Neuron (in vitro differentiated cells): ENCODE data around the gene GNB5.
"Not testable (repeated sequence)": the region's sequence is repeated elsewhere in the genome, so short reads cannot be mapped to it uniquely, and the experiment has no call there.

Experiments
- H2AFZ ChIP-seq: one replicate; pipeline ENCODE4 v1.6.1; 2013; ENCODE audit warnings: low read depth, mild to moderate bottlenecking, inconsistent platforms, low read length, moderate library complexity
- H3K27me3 ChIP-seq: one replicate; pipeline ENCODE4 v1.6.1; 2013; ENCODE audit warnings: low read length; ENCODE audit not compliant: insufficient read depth
- H3K36me3 ChIP-seq: one replicate; pipeline ENCODE4 v1.6.1; 2013; ENCODE audit warnings: low read length; ENCODE audit not compliant: insufficient read depth
- H3K4me1 ChIP-seq: one replicate; pipeline ENCODE4 v1.6.1; 2013; ENCODE audit warnings: low read length; ENCODE audit not compliant: insufficient read depth
- H3K4me3 ChIP-seq: 2 replicates; pipeline ENCODE4 v1.5.1; 2013; ENCODE audit warnings: mild to moderate bottlenecking, low read length, moderate library complexity
- H3K9me3 ChIP-seq: one replicate; pipeline ENCODE4 v1.6.1; 2013; ENCODE audit warnings: low read length

Gene GNB5

DNA sequence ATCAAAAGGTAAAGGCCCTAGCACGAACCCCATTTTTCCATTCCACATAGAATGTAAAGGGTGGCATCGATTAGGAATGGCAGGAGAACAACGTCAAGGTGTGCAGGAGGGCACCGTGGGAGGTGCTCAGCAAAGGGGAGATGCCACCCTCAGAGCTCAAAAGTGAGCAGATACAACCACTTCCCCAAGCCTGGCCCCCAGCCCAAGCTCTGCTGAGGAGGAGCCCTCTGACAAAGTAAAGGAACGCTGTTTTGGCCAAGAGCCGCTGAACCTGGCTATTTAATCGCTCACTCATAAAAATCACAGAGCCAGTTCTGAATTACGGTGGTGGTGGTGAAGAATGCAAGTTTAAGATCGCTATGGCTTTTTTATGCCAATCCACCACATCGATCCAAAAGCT is 12.4 kb downstream of the GNB5 start:
- peaks cover 15% of the 10 kb centered on the region for H3K4me1 ChIP-seq
- no peaks in the 10 kb centered on the region for H3K36me3 ChIP-seq
- H3K4me3 ChIP-seq: peak overlapping the region; percentile 56
- peaks cover 11% of the 10 kb centered on the region for H3K27me3 ChIP-seq
- H3K9me3 ChIP-seq: no peaks in the 10 kb centered on the region
- peak overlapping the region; percentile 97 for H2AFZ ChIP-seq

DNA sequence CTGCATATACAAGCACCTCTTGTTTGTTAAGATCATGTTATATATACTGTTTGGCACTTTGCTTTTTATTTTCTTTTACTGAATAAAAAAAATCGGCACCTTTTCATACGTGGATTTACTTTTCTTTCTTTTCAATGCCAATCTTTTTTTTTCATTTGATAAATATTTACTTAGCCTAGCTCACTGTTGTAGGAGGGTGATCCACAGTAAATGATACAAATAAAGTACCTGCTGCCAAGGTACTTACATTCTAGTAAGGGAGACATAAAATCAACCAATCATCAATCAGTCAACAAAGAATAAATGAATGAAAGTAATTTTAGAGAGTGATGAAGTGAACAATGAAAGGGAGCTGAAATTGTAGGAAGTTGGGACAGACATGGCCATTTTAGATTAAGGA is 18.3 kb downstream of the GNB5 start:
- no peak overlapping the region for H2AFZ ChIP-seq
- H3K4me3 ChIP-seq: no peak overlapping the region
- no peaks in the 10 kb centered on the region for H3K36me3 ChIP-seq

DNA sequence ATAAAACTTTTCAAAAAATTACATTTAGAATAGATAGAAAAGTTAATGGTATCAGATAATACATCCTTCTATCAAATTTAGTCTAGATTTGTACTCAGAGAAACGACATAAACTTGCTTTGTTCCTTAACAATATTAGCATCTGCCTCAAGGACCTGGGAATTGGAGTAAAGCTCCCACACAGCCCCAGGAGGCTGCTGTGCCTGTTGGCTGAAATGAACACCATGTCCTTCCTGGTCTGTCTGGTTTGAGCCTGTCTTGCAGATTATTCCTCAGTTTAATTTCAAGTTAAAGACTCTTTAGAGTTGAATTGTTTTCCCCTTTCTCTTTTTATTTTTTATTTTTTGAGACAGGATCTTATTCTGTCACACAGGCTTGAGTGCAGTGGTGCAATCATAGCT is 19.4 kb downstream of the GNB5 start:
- no peaks in the 10 kb centered on the region for H3K36me3 ChIP-seq
- H3K4me3 ChIP-seq: no peak overlapping the region
- H3K27me3 ChIP-seq: no peaks in the 10 kb centered on the region
- H3K9me3 ChIP-seq: no peaks in the 10 kb centered on the region
- no peak overlapping the region for H2AFZ ChIP-seq
- no peaks in the 10 kb centered on the region for H3K4me1 ChIP-seq

More for the DNA sequence above, 18.3 kb downstream of the GNB5 start:
- Histone ChIP-seq H3K27me3 (no peaks in the 10 kb centered on the region), H3K9me3 (no peaks in the 10 kb centered on the region), H3K4me1 (no peaks in the 10 kb centered on the region)

DNA sequence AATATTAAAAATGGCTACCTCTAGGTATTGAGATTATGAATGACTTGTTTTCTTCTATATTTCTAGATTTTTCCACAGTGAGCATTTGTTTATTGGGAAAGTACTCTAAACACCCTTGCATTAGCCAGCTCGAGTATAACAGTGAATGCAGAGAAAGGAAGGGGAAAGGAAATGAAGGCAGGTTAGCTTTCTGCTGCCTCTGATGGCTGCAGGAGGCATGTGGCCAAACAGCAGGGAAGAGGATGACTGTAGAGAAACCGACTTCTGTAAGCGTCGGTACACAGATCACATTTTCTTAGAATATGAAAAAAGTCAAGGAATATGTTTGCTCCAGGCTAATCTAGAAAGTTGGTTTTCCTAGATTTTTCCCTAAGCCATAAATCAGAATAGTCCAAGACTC is 19.8 kb downstream of the GNB5 start:
- no peaks in the 10 kb centered on the region for H3K36me3 ChIP-seq
- no peak overlapping the region for H2AFZ ChIP-seq
- H3K27me3 ChIP-seq: no peaks in the 10 kb centered on the region
- H3K4me3 ChIP-seq: no peak overlapping the region
- no peaks in the 10 kb centered on the region for H3K9me3 ChIP-seq
- no peaks in the 10 kb centered on the region for H3K4me1 ChIP-seq

DNA sequence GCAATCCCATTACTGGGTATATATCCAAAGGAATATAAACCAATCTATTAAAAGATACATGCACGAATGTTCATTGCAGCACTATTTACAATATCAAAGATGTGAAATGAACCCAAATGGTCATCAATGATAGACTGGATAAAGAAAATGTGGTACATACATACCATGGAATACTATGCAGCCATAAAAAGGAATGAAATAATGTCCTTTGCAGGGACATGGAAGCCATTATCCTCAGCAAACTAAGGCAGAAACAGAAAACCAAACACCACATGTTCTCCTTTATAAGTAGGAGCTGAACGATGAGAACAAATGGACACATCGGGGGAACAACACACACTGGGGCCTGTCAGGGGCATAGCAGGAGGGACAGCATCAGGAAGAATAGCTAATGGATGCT is 21.0 kb downstream of the GNB5 start:
- H3K9me3 ChIP-seq, H3K4me3 ChIP-seq, H3K36me3 ChIP-seq, H2AFZ ChIP-seq, H3K27me3 ChIP-seq, H3K4me1 ChIP-seq: not testable (repeated sequence)

DNA sequence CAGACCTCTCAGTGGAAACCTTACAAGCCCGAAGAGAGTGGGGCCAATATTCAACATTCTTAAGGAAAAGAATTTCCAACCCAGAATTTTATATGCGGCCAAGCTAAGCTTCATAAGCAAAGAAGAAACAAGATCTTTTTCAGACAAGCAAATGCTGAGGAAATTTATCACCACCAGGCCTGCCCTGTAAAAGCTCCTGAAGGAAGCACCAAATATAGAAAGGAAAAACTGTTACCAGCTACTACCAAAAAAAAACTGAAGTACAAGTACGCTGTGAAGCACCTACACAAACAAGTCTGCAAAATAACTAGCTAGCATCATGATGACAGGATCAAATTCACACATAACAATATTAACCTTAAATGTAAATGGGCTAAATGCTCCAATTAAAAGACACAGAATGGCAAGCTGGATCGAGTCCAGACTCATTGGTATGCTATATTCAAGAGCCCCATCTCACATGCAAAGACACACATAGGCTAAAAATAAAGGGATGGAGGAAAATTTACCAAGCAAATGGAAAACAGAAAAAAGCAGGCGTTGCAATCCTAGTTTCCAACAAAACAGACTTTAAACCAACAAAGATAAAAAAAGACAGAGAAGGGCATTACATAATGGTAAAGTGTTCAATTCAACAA is 25.6 kb downstream of the GNB5 start:
- not testable (repeated sequence) for H3K27me3 ChIP-seq, H3K4me1 ChIP-seq, H2AFZ ChIP-seq, H3K36me3 ChIP-seq, H3K4me3 ChIP-seq, H3K9me3 ChIP-seq

DNA sequence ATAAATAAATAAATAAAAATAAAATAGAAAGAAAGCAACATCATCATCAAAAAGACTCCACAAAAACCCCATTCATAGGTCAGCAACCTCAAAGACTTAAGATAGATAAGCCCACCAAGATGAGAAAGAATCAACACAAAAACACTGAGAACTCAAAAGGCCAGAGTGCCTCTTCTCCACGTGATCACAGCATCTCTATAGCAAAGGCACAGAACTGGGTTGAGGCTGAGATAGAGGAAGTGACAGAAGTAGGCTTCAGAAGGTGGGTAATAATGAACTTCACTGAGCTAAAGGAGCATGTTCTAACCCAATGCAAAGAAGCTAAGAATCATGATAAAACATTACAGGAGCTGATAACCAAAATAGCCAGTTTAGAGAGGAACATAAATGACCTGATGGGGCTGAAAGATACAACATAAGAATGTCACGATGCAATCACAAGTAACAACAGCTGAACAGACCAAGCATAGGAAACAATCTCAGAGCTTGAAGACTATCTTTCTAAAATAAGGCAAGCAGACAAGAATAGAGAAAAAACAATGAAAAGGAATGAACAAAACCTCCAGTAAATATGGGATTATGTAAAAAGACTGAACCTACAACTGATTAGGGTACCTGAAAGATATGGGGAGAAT is 26.4 kb downstream of the GNB5 start:
- H3K27me3 ChIP-seq: no peaks in the 10 kb centered on the region
- no peak overlapping the region for H3K4me3 ChIP-seq
- H3K36me3 ChIP-seq: no peaks in the 10 kb centered on the region
- H3K4me1 ChIP-seq: no peaks in the 10 kb centered on the region
- peaks cover 3% of the 10 kb centered on the region for H3K9me3 ChIP-seq
- H2AFZ ChIP-seq: no peak overlapping the region

DNA sequence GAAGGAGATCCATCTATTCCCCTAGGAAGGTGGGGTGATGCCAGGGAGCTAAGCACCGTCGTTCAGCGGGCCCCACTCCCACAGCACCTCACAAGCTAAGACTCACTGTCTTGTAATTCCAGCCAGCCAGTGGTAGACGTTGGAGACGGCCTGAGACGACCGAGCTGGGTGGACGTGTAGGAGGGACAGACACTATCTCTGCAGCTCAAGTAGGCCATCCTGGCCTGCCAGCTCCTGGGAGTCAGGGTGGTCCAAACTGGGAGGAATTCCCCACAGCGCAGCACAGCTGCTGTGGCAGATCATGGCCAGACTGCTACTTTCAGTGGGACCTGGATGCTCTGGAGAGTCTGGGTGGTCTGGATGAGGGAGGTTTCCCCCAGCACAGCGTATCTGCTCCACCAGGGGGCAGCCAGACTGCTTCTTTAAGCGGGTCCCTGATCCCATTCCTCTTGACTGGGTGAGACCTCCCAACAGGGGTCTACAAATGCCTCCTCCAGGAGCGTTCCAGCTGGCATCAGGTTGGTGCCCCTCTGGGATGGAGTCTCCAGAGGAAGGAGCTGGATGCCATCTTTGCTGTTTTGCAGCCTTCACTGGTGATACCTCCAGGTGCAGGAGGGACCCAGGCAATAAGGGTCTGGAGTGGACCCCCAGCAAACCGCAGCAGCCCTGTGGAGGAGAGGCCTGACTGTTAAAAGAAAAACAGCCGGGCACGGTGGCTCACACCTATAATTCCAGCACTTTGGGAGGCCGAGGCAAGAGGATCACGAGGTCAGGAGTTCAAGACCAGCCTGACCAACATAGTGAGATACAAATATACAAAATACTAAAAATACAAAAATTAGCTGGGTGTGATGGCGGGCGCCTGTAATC is 27.6 kb downstream of the GNB5 start:
- no peak overlapping the region for H2AFZ ChIP-seq
- peaks cover 3% of the 10 kb centered on the region for H3K9me3 ChIP-seq
- H3K4me3 ChIP-seq: no peak overlapping the region
- H3K27me3 ChIP-seq: no peaks in the 10 kb centered on the region
- no peaks in the 10 kb centered on the region for H3K36me3 ChIP-seq
- no peaks in the 10 kb centered on the region for H3K4me1 ChIP-seq

DNA sequence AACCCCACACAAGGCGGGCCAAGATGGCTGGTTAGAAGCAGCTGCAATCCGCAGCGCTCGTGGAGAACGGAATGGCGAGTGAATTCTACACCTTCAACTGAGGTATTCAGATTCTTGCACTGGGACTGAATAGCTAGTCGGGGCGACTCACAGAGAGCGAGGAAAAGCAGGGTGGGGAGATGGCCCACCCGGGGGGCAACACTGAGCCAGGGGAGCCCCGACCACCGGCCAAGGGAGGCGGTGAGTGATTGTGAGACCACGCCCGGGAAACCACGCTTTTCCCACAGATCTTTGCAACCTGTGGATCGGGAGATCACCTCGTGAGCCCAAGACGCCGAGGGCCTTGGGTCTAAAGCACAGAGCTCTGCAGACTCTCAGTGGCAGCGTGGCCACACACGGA is 28.3 kb downstream of the GNB5 start:
- no peaks in the 10 kb centered on the region for H3K4me1 ChIP-seq
- no peak overlapping the region for H2AFZ ChIP-seq
- H3K36me3 ChIP-seq: no peaks in the 10 kb centered on the region
- no peaks in the 10 kb centered on the region for H3K27me3 ChIP-seq
- H3K4me3 ChIP-seq: no peak overlapping the region
- peaks cover 3% of the 10 kb centered on the region for H3K9me3 ChIP-seq

DNA sequence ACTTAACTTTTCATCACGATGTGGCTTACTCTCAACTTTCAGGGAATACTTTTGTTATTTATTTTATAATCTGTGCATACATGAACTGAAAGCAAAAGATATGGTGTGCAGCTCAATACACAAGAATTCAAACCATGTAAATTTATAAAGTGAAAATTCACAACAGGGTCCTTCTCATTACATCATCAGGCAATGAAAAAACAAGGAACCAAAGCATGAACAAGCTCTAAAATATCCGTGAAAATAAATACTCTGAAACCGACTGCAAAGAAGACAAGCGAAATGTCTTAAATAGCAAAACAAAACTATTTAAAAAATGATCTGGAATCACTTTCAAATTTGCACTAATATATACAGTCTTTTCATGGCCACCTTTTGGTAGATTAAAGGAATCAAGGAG is 28.9 kb downstream of the GNB5 start:
- H3K27me3 ChIP-seq: no peaks in the 10 kb centered on the region
- no peaks in the 10 kb centered on the region for H3K36me3 ChIP-seq
- H2AFZ ChIP-seq: no peak overlapping the region
- H3K9me3 ChIP-seq: peaks cover 3% of the 10 kb centered on the region
- H3K4me1 ChIP-seq: no peaks in the 10 kb centered on the region
- no peak overlapping the region for H3K4me3 ChIP-seq

DNA sequence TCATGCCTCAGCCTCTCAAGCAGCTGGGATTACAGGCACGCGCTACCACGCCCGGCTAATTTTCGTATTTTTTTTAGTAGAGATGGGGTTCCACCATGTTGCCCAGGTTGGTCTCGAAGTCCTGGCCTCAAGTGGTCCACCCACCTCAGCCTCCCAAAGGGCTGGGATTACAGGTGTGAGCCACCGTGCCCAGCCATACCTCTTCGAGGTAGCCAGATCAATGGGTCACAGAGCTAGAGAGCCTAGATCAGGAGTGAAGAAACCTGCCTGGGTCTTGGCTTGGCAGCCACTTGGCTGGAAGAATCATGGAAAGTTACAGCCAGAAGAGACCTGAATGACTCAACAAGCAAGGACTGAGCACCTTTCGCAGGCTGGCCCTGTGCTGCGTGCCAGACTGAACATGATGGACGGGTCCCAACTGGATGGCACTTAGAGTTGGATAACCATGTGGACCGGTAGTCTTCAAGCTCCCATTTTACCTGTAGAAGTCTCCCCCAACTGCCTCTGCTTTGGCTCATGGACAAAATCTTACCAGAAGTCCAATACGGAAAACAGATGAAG is 29.7 kb downstream of the GNB5 start:
- Histone ChIP-seq H3K4me3 (no peak overlapping the region), H3K9me3 (peaks cover 3% of the 10 kb centered on the region), H3K27me3 (no peaks in the 10 kb centered on the region), H3K4me1 (no peaks in the 10 kb centered on the region), H2AFZ (no peak overlapping the region), H3K36me3 (no peaks in the 10 kb centered on the region)

DNA sequence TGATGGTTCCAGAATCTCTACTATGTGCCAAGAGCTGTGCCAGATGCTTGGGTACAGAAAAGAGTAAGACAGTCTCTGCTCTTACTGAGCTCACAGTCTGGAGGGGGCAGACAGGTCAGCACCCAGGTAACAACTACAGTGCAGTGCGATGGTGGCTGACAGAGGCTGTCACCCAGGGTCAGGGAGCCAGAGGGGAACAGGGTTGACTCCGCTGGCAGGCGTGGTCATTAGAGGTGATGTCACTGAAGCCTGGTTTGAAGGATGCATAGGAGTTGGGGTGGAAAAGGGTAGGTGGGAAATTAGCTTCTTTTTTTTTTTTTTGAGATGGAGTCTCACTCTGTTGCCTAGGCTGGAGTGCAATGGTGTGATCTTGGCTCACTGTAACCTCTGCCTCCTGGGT is 31.5 kb downstream of the GNB5 start:
- Histone ChIP-seq H3K9me3 (peaks cover 3% of the 10 kb centered on the region), H2AFZ (no peak overlapping the region), H3K4me1 (no peaks in the 10 kb centered on the region), H3K4me3 (no peak overlapping the region), H3K27me3 (no peaks in the 10 kb centered on the region), H3K36me3 (no peaks in the 10 kb centered on the region)

DNA sequence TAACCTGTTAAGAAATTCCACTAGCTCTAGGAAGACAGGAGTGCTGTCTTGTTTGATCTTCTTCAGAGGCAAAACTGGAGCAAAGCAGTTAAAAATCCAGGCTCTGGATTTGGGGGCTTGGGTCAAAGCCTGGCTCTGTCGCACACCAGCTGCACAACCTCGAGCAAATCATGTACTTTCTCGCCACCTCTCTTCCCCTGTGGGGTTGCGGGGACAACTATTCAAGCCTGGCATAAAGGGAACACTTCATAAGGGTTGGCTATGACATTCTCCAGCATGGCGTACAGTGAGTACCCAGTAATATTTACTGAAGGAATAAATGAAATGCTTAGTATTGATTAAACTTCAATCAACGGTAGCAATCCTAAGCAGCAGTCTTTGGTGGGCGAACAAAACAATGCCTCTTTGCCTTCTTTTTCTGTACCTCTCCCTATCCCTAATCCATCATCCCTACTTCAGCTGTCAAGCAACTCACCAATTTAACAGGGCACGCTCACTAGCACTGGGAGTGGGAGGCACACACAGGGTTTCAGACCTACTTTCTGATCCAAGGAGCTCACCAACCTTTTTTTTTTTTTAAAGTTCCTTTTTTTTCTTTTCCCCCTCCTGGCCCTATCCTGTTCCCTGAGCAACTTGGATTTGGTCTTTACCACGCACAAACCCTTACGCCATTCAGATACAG is 33.0 kb downstream of the GNB5 start:
- Histone ChIP-seq H3K9me3 (peaks cover under 1% of the 10 kb centered on the region), H3K4me3 (no peak overlapping the region), H3K4me1 (no peaks in the 10 kb centered on the region), H3K27me3 (no peaks in the 10 kb centered on the region), H2AFZ (no peak overlapping the region), H3K36me3 (no peaks in the 10 kb centered on the region)
